ENCODE results near the gene TDRD15.

DNA sequence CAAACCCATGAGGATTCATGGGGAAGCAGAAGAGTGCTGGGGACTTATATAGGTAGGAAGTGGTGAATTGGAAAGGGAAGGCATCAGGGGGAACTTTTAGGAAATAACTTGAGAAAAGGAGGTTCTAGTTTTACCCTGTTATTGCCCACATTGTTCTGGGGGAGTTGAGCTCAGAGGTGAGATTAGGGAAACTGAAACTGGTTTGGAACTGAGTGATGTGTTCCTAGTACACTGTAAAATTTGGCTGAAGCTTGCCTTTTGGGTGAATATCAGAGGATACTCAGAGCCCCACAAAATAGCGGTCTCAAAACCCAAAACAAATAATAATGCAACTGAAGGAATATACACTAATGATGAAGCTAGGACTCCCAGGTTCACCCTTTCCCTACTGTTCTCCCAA, 40.3 kb upstream of the TDRD15 start:
- TF ChIP-seq, protein P1, sequence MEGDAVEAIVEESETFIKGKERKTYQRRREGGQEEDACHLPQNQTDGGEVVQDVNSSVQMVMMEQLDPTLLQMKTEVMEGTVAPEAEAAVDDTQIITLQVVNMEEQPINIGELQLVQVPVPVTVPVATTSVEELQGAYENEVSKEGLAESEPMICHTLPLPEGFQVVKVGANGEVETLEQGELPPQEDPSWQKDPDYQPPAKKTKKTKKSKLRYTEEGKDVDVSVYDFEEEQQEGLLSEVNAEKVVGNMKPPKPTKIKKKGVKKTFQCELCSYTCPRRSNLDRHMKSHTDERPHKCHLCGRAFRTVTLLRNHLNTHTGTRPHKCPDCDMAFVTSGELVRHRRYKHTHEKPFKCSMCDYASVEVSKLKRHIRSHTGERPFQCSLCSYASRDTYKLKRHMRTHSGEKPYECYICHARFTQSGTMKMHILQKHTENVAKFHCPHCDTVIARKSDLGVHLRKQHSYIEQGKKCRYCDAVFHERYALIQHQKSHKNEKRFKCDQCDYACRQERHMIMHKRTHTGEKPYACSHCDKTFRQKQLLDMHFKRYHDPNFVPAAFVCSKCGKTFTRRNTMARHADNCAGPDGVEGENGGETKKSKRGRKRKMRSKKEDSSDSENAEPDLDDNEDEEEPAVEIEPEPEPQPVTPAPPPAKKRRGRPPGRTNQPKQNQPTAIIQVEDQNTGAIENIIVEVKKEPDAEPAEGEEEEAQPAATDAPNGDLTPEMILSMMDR (conservative IDR thresholded peaks at IDR 0.05; ENCODE audit: low read depth, low read length): no peak
- TF ChIP-seq MXI1 (IDR thresholded peaks at IDR 0.05; ENCODE audit: borderline replicate concordance, low read depth, low read length): no peak
- no peak for TF ChIP-seq FOS (IDR thresholded peaks at IDR 0.05; ENCODE audit: low read depth, low read length)
- no peak for TF ChIP-seq CEBPB (IDR thresholded peaks at IDR 0.05; ENCODE audit: low read depth, low read length)
- no peak for TF ChIP-seq POLR2A (IDR thresholded peaks at IDR 0.05; ENCODE audit: low read depth, low read length)
- TF ChIP-seq RAD21 (IDR thresholded peaks at IDR 0.05; ENCODE audit: low read length): no peak
- TF ChIP-seq MAZ (IDR thresholded peaks at IDR 0.05; ENCODE audit: borderline replicate concordance, low read depth, low read length): no peak
- TF ChIP-seq RFX5 (IDR thresholded peaks at IDR 0.05; ENCODE audit: low read depth, low read length): no peak
- no peak for TF ChIP-seq RCOR1 (IDR thresholded peaks at IDR 0.05; ENCODE audit: insufficient replicate concordance, low read length)
- no peak for TF ChIP-seq USF2 (IDR thresholded peaks at IDR 0.05; ENCODE audit: low read depth, low read length)
